HFFc6 (cell line): ENCODE data around the gene TNFSF4. TPM values are rescaled to one million over a fixed set of nuclear protein-coding genes. Genes with fewer than 3 reads are reported as not detected.
A peak's percentile ranks its signal among the peaks of the same experiment; 100 is the strongest.

Source experiments
- DNase-seq: peaks from one replicate; pipeline ENCODE4 v3.0.0-alpha.2; 2018
- H3K27ac Mint-ChIP-seq: 2 replicates; pipeline ENCODE4 v1.8.0; 2020; ENCODE audit warnings: mild to moderate bottlenecking, mixed read lengths
- H3K27me3 Mint-ChIP-seq: 2 replicates; pipeline ENCODE4 v1.8.0; 2021; ENCODE audit warnings: mild to moderate bottlenecking, moderate library complexity, mixed read lengths; ENCODE audit not compliant: insufficient read depth
- H3K36me3 Mint-ChIP-seq: 2 replicates; pipeline ENCODE4 v1.8.0; 2021; ENCODE audit warnings: low read depth, mixed read lengths
- H3K4me1 Mint-ChIP-seq: 2 replicates; pipeline ENCODE4 v1.8.0; 2020; ENCODE audit warnings: low read depth, mixed read lengths
- H3K4me3 Mint-ChIP-seq: 2 replicates; pipeline ENCODE4 v1.8.0; 2020; ENCODE audit warnings: mild to moderate bottlenecking, moderate library complexity, mixed read lengths
- H3K9me3 Mint-ChIP-seq: 2 replicates; pipeline ENCODE4 v1.8.0; 2020; ENCODE audit warnings: mild to moderate bottlenecking, mixed read lengths
- CTCF ChIP-seq: fragments of 200-600 bp; sonication (generic); IDR thresholded peaks from 2 replicates; pipeline ENCODE4 v1.5.0; 2021; ENCODE audit warnings: antibody characterized with exemption, mild to moderate bottlenecking
- total RNA-seq, 6 experiments: library from RNA; stranded (reverse); fragmentation: NEBNext Ultra II Directional; extraction: Animal tissue kit (Norgen Biotek cat#: 25700); gene quantifications; 2 replicates in 1 of 6; 3 replicates in 5 of 6; pipeline ENCODE4 v1.2.3, GENCODE V29; 2021

TNFSF4 gene
- total RNA-seq, 6 experiments from 2014 or later = 0.68 to 2.0 (median 0.74) TPM

- DNase-seq = no peak
- H3K27me3 Mint-ChIP-seq = no peaks in the 10 kb centered on the region; the same call in 1 of the 2 replicates
- peaks cover 15% of the 10 kb centered on the region for H3K9me3 Mint-ChIP-seq
- H3K36me3 Mint-ChIP-seq = peaks cover 35% of the 10 kb centered on the region
- H3K4me3 Mint-ChIP-seq = no peak overlapping the region
- peaks cover 16% of the 10 kb centered on the region for H3K4me1 Mint-ChIP-seq
- H3K27ac Mint-ChIP-seq = no peak overlapping the region
- no peak for TF ChIP-seq CTCF
These were observed 56.3 kb downstream of the TNFSF4 start for GRCh38 chr1:173150795-173151194.

- H3K4me3 Mint-ChIP-seq = no peak overlapping the region
- no peak overlapping the region for H3K27ac Mint-ChIP-seq
- no peak for TF ChIP-seq CTCF
These were observed 57.2 kb downstream of the TNFSF4 start for GRCh38 chr1:173149887-173150286.

GRCh38 chr1:173148971-173149370 is 58.2 kb downstream of the TNFSF4 start:
- Mint-ChIP-seq H3K4me1 (peaks cover 16% of the 10 kb centered on the region), H3K9me3 (peaks cover 34% of the 10 kb centered on the region), H3K4me3 (no peak overlapping the region), H3K36me3 (peaks cover 44% of the 10 kb centered on the region), H3K27ac (no peak overlapping the region), H3K27me3 (no peaks in the 10 kb centered on the region)
- DNase-seq = no peak
- no peak for TF ChIP-seq CTCF

More at GRCh38 chr1:173149887-173150286, 57.2 kb downstream of the TNFSF4 start:
- H3K36me3 Mint-ChIP-seq = peaks cover 36% of the 10 kb centered on the region
- peak; percentile 18 for DNase-seq
- H3K9me3 Mint-ChIP-seq = peaks cover 25% of the 10 kb centered on the region
- no peaks in the 10 kb centered on the region; the same call in 1 of the 2 replicates for H3K27me3 Mint-ChIP-seq
- H3K4me1 Mint-ChIP-seq = peaks cover 16% of the 10 kb centered on the region

GRCh38 chr1:173148545-173148944 is 58.6 kb downstream of the TNFSF4 start:
- H3K27ac Mint-ChIP-seq = no peak overlapping the region
- no peaks in the 10 kb centered on the region for H3K27me3 Mint-ChIP-seq
- no peak for TF ChIP-seq CTCF
- H3K4me1 Mint-ChIP-seq = peaks cover 16% of the 10 kb centered on the region
- no peak overlapping the region for H3K4me3 Mint-ChIP-seq
- peaks cover 31% of the 10 kb centered on the region for H3K9me3 Mint-ChIP-seq
- H3K36me3 Mint-ChIP-seq = peaks cover 44% of the 10 kb centered on the region
- DNase-seq = no peak

GRCh38 chr1:173140733-173141132 is 66.4 kb downstream of the TNFSF4 start:
- H3K4me3 Mint-ChIP-seq = no peak overlapping the region
- peaks cover 22% of the 10 kb centered on the region for H3K36me3 Mint-ChIP-seq
- TF ChIP-seq CTCF = no peak
- H3K9me3 Mint-ChIP-seq = peaks cover 18% of the 10 kb centered on the region
- H3K4me1 Mint-ChIP-seq = peaks cover 41% of the 10 kb centered on the region
- H3K27ac Mint-ChIP-seq = no peak overlapping the region
- no peak for DNase-seq
- peaks cover 2% of the 10 kb centered on the region for H3K27me3 Mint-ChIP-seq

- Mint-ChIP-seq H3K9me3 (peaks cover 7% of the 10 kb centered on the region; the same call in 1 of the 2 replicates), H3K4me1 (peaks cover 47% of the 10 kb centered on the region), H3K27me3 (peaks cover 2% of the 10 kb centered on the region)
These were observed 67.4 kb downstream of the TNFSF4 start for GRCh38 chr1:173139706-173140105.

More at GRCh38 chr1:173139706-173140105, 67.4 kb downstream of the TNFSF4 start:
- DNase-seq = no peak
- H3K27ac Mint-ChIP-seq = no peak overlapping the region
- no peak overlapping the region for H3K4me3 Mint-ChIP-seq
- TF ChIP-seq CTCF = no peak
- H3K36me3 Mint-ChIP-seq = peaks cover 11% of the 10 kb centered on the region
